BJ (cell line): ENCODE data around the gene PRKCD. TPM values are rescaled to one million over a fixed set of nuclear protein-coding genes. Genes with fewer than 3 reads are reported as not detected.

Source experiments
- CTCF ChIA-PET: fragments of 350-600 bp; formaldehyde crosslinking; extraction: SDS; loops from one replicate; lab custom pipeline; 2021; ENCODE audit warnings: antibody characterized with exemption, inconsistent platforms; lab: Yijun Ruan, JAX
- POLR2A ChIA-PET: fragments of 300-600 bp; sonication (Branson Sonifier 250); formaldehyde crosslinking; extraction: SDS; loops from one replicate; lab custom pipeline; 2021; ENCODE audit warnings: antibody characterized with exemption; lab: Charles Lee
- DNase-seq: peaks from one replicate; pipeline ENCODE4 v3.0.0-alpha.2; 2011; ENCODE audit warnings: low read depth
- H3K27me3 ChIP-seq: 2 replicates; pipeline ENCODE4 v1.6.0; 2011; ENCODE audit warnings: low read length; ENCODE audit not compliant: control insufficient read depth, insufficient read depth
- H3K36me3 ChIP-seq: 2 replicates; pipeline ENCODE4 v1.5.1; 2011; ENCODE audit warnings: low read length; ENCODE audit not compliant: control insufficient read depth, insufficient read depth
- H3K4me3 ChIP-seq: 2 replicates; pipeline ENCODE4 v1.5.1; 2011; ENCODE audit warnings: low read depth, mild to moderate bottlenecking, control low read depth, low read length
- polyA plus RNA-seq: library from polyadenylated mRNA; depleted of rRNA; stranded (reverse); fragments of >200 nt; gene quantifications from 2 replicates; pipeline ENCODE4 v1.2.3, GENCODE V29; 2011
- TF ChIP-seq, protein P1 (sequence below): IDR thresholded peaks from 2 replicates; pipeline ENCODE4 v1.5.1; 2011; ENCODE audit warnings: low read depth, mild to moderate bottlenecking, control low read depth, inconsistent platforms, low read length, moderate library complexity; ENCODE audit not compliant: insufficient read depth

The PRKCD gene
- polyA plus RNA-seq, 1 experiment: 33.5 TPM

DNA sequence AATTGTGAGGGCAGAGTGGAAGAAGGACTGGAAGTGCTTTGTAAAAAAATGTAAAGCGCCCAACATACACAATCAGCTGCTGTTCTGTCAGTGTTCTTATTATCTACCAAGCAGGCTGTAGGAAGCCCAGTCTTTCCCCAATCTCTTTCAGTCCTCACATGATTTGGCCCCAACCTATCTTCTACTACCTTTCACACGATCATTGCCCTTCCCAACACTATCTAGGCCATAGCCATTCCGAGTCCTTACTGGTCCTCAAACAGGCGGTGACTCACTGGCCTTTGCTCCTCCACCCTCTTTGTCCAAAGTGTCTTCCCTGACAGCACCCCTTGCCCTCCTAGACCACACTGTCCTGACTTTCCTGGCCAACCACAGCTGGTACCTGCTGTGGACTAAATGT is 29.9 kb upstream of the PRKCD start:
- no peaks in the 10 kb centered on the region for H3K27me3 ChIP-seq
- H3K4me3 ChIP-seq: peak overlapping the region; percentile 93
- POLR2A ChIA-PET: no interaction called here
- CTCF ChIA-PET: interaction anchor here (0.6 to 8.0 kb wide), 5 partner anchors 15 to 66 kb away, joined by 3 to 206 read pairs (median 21); no protein-coding TSS in a partner anchor
- TF ChIP-seq, protein P1, sequence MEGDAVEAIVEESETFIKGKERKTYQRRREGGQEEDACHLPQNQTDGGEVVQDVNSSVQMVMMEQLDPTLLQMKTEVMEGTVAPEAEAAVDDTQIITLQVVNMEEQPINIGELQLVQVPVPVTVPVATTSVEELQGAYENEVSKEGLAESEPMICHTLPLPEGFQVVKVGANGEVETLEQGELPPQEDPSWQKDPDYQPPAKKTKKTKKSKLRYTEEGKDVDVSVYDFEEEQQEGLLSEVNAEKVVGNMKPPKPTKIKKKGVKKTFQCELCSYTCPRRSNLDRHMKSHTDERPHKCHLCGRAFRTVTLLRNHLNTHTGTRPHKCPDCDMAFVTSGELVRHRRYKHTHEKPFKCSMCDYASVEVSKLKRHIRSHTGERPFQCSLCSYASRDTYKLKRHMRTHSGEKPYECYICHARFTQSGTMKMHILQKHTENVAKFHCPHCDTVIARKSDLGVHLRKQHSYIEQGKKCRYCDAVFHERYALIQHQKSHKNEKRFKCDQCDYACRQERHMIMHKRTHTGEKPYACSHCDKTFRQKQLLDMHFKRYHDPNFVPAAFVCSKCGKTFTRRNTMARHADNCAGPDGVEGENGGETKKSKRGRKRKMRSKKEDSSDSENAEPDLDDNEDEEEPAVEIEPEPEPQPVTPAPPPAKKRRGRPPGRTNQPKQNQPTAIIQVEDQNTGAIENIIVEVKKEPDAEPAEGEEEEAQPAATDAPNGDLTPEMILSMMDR: no peak
- no peaks in the 10 kb centered on the region for H3K36me3 ChIP-seq
- DNase-seq: no peak

DNA sequence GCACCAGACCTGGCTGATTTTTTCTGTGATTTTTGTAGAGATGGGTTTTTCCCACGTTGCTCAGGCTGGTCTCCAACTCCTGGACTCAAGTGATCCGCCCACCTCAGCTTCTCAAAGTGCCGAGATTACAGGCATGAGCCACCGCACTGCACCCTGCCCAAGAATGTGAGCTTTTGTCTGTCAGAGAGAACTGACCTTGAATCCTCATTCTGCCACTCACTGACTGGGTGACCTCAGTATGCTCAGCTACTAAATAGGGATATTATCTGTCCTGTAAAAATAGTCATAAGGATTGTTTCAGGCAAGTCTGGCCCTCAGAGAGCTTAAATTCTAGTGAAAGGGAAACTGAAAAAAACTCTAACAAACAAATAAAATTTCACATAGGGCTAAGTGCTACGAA is 28.7 kb upstream of the PRKCD start:
- Histone ChIP-seq H3K4me3 (no peak overlapping the region), H3K36me3 (no peaks in the 10 kb centered on the region), H3K27me3 (no peaks in the 10 kb centered on the region)
- ChIA-PET POLR2A (no interaction called here), CTCF (interaction anchor here (0.7 to 8.0 kb wide), 6 partner anchors 14 to 294 kb away, joined by 3 to 206 read pairs (median 18); partner anchors contain the start of gene PRKCD)
- TF ChIP-seq, protein P1: no peak
- no peak for DNase-seq

DNA sequence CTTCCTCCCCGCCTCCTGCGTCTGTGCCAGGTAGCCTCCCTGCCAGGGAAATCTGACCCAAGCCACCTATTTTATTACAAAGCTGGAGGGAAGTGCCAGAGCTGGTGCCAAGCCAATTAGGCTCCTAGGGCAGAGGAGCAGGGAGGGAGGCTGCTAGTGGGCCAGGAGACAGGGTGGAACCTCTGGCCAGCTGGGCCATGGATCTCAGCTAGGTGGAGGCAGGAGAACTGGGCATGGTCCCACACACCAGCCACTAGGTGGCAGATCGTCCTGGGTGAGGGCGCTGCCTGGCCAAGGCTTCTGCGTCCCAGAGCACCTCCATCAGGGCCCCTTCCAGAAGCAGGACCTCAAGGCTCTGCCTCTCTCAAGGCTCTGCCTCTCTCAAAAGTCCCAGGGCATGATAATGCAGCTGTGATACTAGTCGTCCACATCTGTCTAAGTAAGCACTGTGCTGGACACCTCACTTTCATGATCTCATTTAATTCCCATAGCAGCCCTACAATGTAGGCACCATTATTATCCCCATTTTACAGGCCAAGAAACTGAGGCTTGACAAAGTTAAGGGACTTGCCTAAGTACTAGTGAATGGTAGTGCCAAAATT is 26.3 kb upstream of the PRKCD start:
- no peaks in the 10 kb centered on the region for H3K27me3 ChIP-seq
- H3K36me3 ChIP-seq: no peaks in the 10 kb centered on the region
- no peak for DNase-seq
- ChIA-PET POLR2A (no interaction called here), CTCF (interaction anchor here (0.6 to 8.0 kb wide), 19 partner anchors 12 to 127 kb away, joined by 3 to 206 read pairs (median 5); partner anchors contain the start of gene PRKCD)
- H3K4me3 ChIP-seq: no peak overlapping the region
- TF ChIP-seq, protein P1: peak; percentile 89

DNA sequence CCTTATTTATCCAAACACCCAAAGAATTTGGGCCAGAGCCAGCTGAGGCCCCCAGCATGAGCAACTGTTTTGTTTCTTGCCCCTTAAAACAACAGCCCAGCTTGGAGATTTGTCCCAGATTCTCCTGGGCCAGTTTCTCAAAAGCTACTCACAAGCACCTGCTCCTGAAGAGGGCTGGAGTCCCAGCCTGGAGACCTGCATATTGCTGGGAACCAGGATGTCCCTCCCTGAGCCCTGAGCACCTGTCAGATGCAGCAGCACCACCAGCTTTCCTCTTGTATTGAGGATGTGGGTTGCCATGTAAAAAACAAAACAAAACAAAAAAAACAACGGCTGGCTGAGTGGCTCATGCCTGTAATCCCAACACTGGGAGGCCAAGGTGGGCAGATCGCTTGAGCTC is 23.8 kb upstream of the PRKCD start:
- Histone ChIP-seq H3K36me3 (no peaks in the 10 kb centered on the region), H3K4me3 (no peak overlapping the region), H3K27me3 (no peaks in the 10 kb centered on the region)
- CTCF ChIA-PET: interaction anchor here (0.5 to 8.0 kb wide), 5 partner anchors 9 to 292 kb away, joined by 3 to 206 read pairs (median 3); no protein-coding TSS in a partner anchor
- POLR2A ChIA-PET: no interaction called here
- DNase-seq: no peak
- TF ChIP-seq, protein P1: no peak

DNA sequence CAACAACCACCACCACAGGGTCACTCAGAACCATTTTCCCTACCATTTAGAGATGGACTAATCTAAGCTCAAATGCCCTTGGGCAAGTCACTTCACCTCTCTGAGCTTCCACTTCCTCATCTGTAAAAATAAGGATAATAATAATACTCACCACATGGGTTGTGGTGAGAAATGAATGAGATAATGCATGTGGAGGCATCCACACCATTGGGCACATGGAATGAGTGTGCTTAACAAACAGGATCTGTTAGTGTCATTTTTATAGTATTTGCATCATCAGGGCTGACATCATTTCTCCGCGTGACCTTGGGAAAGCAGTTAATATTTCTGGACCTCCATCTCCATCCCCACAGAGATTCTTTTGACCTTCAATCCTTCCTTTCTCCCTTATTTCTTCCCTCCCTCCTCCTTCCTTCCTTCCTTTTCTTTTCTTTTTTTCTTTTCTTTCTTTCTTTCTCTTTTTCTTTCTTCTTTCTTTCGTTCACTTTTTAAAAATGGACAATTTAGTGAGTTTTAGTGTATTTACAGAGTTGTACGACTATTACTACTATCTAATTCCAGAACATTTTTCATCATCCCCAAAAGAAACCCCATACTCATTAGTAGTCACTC is 23.1 kb upstream of the PRKCD start:
- Histone ChIP-seq H3K36me3 (no peaks in the 10 kb centered on the region), H3K27me3 (no peaks in the 10 kb centered on the region), H3K4me3 (no peak overlapping the region)
- ChIA-PET POLR2A (no interaction called here), CTCF (interaction anchor here (1.0 to 8.0 kb wide), 4 partner anchors 8 to 292 kb away, joined by 3 to 206 read pairs (median 40); no protein-coding TSS in a partner anchor)
- DNase-seq: no peak
- TF ChIP-seq, protein P1: no peak
